GM12878 (cell line): ENCODE results near the gene CSAD. TPM values are rescaled to one million over a fixed set of nuclear protein-coding genes. Genes with fewer than 3 reads are reported as not detected.

ENCODE experiments used
- BCLAF1 ChIP-seq: fragments of 450-650 bp; IDR thresholded peaks from 2 replicates; pipeline ENCODE4 v1.6.1; 2017; ENCODE audit warnings: antibody characterized with exemption, mild to moderate bottlenecking, moderate library complexity
- CBX3 ChIP-seq: fragments of 200-600 bp; sonication (generic); IDR thresholded peaks from 2 replicates; pipeline ENCODE4 v1.6.1; 2016; ENCODE audit warnings: low read depth, borderline replicate concordance
- E2F4 ChIP-seq: IDR thresholded peaks from 2 replicates; pipeline ENCODE4 v1.6.1; 2012; ENCODE audit warnings: low read depth, low read length, improper control_type of control experiment
- KAT2A ChIP-seq: conservative IDR thresholded peaks from 2 replicates; pipeline ENCODE4 v1.6.1; 2011; ENCODE audit warnings: low read depth, low read length; ENCODE audit not compliant: control insufficient read depth
- NR2C1 ChIP-seq: fragments of 450-650 bp; IDR thresholded peaks from 2 replicates; pipeline ENCODE4 v1.6.1; 2017; ENCODE audit warnings: antibody characterized with exemption, mild to moderate bottlenecking, moderate library complexity
- NRF1 ChIP-seq: conservative IDR thresholded peaks from 2 replicates; pipeline ENCODE4 v1.6.1; 2011; ENCODE audit warnings: mild to moderate bottlenecking, low read depth, low read length, improper control_type of control experiment
- POLR2A ChIP-seq: IDR thresholded peaks from 2 replicates; pipeline ENCODE4 v1.6.1; 2011; ENCODE audit warnings: low read depth, mild to moderate bottlenecking, low read length
- RCOR1 ChIP-seq: conservative IDR thresholded peaks from 2 replicates; pipeline ENCODE4 v1.6.1; 2012; ENCODE audit warnings: low read depth, low read length, improper control_type of control experiment
- SMAD1 ChIP-seq: fragments of 450-650 bp; IDR thresholded peaks from 2 replicates; pipeline ENCODE4 v1.6.1; 2018; ENCODE audit warnings: mild to moderate bottlenecking, low read depth; ENCODE audit not compliant: partially characterized antibody
- YY1 ChIP-seq: IDR thresholded peaks from 2 replicates; pipeline ENCODE4 v1.6.1; 2011; ENCODE audit warnings: low read depth, mild to moderate bottlenecking, low read length
- polyA plus RNA-seq, 11 experiments: library from polyadenylated mRNA; depleted of rRNA in 4 of 11; unstranded in 6 of 11; stranded (reverse) in 5 of 11; fragments of >200 nt; fragmentation: Nextera tagmentation in 4 of 11; fragmentation: Illumina TruSeq in 1 of 11; extraction: Ambion mirVana in 4 of 11; extraction: Trizol in 1 of 11; gene quantifications; 1 replicate in 1 of 11; 2 replicates in 10 of 11; pipeline versions ENCODE4 v1.2.1 to v1.2.3, GENCODE V29; 2011 to 2016; ENCODE audit warnings: inconsistent platforms in 2 of 11, missing spikeins in 2 of 11, low read depth in 1 of 11
- total RNA-seq, 4 experiments: library from RNA; depleted of rRNA in 3 of 4; stranded (reverse); fragments of >200 nt in 3 of 4; fragmentation: Illumina TruSeq in 1 of 4; extraction: Trizol in 1 of 4; gene quantifications; 2 replicates each; pipeline versions ENCODE4 v1.2.1 to v1.2.3, GENCODE V29; 2013 to 2021
- TF ChIP-seq, protein P1 (sequence below): fragments of 450-650 bp; IDR thresholded peaks from 2 replicates; pipeline ENCODE4 v1.6.1; 2016; ENCODE audit warnings: mild to moderate bottlenecking
- TF ChIP-seq, protein P2 (sequence below): fragments of 450-650 bp; IDR thresholded peaks from 2 replicates; pipeline ENCODE4 v1.6.1; 2017; ENCODE audit warnings: mild to moderate bottlenecking, low read depth, inconsistent platforms; ENCODE audit not compliant: poor library complexity, severe bottlenecking
- TF ChIP-seq, protein P3 (sequence below): IDR thresholded peaks from 2 replicates; pipeline ENCODE4 v1.6.1; 2011; ENCODE audit warnings: mild to moderate bottlenecking, low read depth, low read length, moderate library complexity; ENCODE audit not compliant: insufficient replicate concordance
- TF ChIP-seq, protein P4 (sequence below): IDR thresholded peaks from 2 replicates; pipeline ENCODE4 v1.6.1; 2012; ENCODE audit warnings: improper control_type of control experiment, low read depth, low read length; ENCODE audit not compliant: insufficient replicate concordance

Gene CSAD
- total and polyA plus RNA-seq, 10 of the 15 experiments (the other 5 are each of a cell fraction or from before 2014, with no cell fraction given): 1.1 to 20.4 (median 6.2) TPM

- TF ChIP-seq, protein P1, sequence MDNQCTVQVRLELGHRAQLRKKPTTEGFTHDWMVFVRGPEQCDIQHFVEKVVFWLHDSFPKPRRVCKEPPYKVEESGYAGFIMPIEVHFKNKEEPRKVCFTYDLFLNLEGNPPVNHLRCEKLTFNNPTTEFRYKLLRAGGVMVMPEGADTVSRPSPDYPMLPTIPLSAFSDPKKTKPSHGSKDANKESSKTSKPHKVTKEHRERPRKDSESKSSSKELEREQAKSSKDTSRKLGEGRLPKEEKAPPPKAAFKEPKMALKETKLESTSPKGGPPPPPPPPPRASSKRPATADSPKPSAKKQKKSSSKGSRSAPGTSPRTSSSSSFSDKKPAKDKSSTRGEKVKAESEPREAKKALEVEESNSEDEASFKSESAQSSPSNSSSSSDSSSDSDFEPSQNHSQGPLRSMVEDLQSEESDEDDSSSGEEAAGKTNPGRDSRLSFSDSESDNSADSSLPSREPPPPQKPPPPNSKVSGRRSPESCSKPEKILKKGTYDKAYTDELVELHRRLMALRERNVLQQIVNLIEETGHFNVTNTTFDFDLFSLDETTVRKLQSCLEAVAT: peak; percentile 71; the same call in 1 of the 2 replicates
- TF ChIP-seq YY1: peak; percentile 49; the same call in 1 of the 2 replicates
- TF ChIP-seq CBX3: no peak
- TF ChIP-seq, protein P2, sequence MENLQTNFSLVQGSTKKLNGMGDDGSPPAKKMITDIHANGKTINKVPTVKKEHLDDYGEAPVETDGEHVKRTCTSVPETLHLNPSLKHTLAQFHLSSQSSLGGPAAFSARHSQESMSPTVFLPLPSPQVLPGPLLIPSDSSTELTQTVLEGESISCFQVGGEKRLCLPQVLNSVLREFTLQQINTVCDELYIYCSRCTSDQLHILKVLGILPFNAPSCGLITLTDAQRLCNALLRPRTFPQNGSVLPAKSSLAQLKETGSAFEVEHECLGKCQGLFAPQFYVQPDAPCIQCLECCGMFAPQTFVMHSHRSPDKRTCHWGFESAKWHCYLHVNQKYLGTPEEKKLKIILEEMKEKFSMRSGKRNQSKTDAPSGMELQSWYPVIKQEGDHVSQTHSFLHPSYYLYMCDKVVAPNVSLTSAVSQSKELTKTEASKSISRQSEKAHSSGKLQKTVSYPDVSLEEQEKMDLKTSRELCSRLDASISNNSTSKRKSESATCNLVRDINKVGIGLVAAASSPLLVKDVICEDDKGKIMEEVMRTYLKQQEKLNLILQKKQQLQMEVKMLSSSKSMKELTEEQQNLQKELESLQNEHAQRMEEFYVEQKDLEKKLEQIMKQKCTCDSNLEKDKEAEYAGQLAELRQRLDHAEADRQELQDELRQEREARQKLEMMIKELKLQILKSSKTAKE: peak; percentile 81
- TF ChIP-seq POLR2A: no peak
- no peak for TF ChIP-seq NR2C1
- 0 out of 2 replicates have a peak, but pooled peaks have one; percentile 31 for TF ChIP-seq RCOR1
- TF ChIP-seq E2F4: no peak
- no peak for TF ChIP-seq NRF1
- TF ChIP-seq, protein P3, sequence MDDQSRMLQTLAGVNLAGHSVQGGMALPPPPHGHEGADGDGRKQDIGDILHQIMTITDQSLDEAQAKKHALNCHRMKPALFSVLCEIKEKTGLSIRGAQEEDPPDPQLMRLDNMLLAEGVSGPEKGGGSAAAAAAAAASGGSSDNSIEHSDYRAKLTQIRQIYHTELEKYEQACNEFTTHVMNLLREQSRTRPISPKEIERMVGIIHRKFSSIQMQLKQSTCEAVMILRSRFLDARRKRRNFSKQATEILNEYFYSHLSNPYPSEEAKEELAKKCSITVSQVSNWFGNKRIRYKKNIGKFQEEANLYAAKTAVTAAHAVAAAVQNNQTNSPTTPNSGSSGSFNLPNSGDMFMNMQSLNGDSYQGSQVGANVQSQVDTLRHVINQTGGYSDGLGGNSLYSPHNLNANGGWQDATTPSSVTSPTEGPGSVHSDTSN: no peak
- TF ChIP-seq SMAD1: no peak
- no peak for TF ChIP-seq BCLAF1
- no peak for TF ChIP-seq KAT2A
- TF ChIP-seq, protein P4, sequence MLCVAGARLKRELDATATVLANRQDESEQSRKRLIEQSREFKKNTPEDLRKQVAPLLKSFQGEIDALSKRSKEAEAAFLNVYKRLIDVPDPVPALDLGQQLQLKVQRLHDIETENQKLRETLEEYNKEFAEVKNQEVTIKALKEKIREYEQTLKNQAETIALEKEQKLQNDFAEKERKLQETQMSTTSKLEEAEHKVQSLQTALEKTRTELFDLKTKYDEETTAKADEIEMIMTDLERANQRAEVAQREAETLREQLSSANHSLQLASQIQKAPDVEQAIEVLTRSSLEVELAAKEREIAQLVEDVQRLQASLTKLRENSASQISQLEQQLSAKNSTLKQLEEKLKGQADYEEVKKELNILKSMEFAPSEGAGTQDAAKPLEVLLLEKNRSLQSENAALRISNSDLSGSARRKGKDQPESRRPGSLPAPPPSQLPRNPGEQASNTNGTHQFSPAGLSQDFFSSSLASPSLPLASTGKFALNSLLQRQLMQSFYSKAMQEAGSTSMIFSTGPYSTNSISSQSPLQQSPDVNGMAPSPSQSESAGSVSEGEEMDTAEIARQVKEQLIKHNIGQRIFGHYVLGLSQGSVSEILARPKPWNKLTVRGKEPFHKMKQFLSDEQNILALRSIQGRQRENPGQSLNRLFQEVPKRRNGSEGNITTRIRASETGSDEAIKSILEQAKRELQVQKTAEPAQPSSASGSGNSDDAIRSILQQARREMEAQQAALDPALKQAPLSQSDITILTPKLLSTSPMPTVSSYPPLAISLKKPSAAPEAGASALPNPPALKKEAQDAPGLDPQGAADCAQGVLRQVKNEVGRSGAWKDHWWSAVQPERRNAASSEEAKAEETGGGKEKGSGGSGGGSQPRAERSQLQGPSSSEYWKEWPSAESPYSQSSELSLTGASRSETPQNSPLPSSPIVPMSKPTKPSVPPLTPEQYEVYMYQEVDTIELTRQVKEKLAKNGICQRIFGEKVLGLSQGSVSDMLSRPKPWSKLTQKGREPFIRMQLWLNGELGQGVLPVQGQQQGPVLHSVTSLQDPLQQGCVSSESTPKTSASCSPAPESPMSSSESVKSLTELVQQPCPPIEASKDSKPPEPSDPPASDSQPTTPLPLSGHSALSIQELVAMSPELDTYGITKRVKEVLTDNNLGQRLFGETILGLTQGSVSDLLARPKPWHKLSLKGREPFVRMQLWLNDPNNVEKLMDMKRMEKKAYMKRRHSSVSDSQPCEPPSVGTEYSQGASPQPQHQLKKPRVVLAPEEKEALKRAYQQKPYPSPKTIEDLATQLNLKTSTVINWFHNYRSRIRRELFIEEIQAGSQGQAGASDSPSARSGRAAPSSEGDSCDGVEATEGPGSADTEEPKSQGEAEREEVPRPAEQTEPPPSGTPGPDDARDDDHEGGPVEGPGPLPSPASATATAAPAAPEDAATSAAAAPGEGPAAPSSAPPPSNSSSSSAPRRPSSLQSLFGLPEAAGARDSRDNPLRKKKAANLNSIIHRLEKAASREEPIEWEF: no peak
Measured at GRCh38 chr12:53200458-53201176, 19.9 kb upstream of the CSAD start (continued).
